DOHH2 (cell line): ENCODE measurements around the gene CFAP92.

Experiments
- CTCF ChIP-seq: fragments of 200-600 bp; sonication (generic); IDR thresholded peaks from one replicate; pipeline ENCODE4 v1.5.1; 2014; ENCODE audit warnings: antibody characterized with exemption, mild to moderate bottlenecking, low read depth, low read length; ENCODE audit not compliant: poor library complexity, severe bottlenecking
- EZH2phosphoT487 ChIP-seq: fragments of 200-600 bp; sonication (generic); IDR thresholded peaks from 2 replicates; pipeline ENCODE4 v1.6.1; 2017; ENCODE audit warnings: borderline replicate concordance, mild to moderate bottlenecking, antibody characterized with exemption, low read length, moderate library complexity, mixed read lengths

- TF ChIP-seq EZH2phosphoT487 (no peak), CTCF (no peak)
Measured at GRCh38 chr3:129025691-129026435, 32.0 kb upstream of the CFAP92 start.
